ENCODE data around the gene RBM12.

GRCh38 chr20:35600993-35601973 is 63.4 kb downstream of the RBM12 start:
- TF ChIP-seq CTCF (IDR thresholded peaks at IDR 0.05) (no peak), POLR2A (IDR thresholded peaks at IDR 0.05) (no peak)
